ENCODE results near the gene FAM72A. TPM values are rescaled to one million over a fixed set of nuclear protein-coding genes. Genes with fewer than 3 reads are reported as not detected.
"Not testable (repeated sequence)": the region's sequence is repeated elsewhere in the genome, so short reads cannot be mapped to it uniquely, and the experiment has no call there.

FAM72A gene
- 3.9 and 4.2 TPM in 2 replicates for total RNA-seq

GRCh38 chr1:206202789-206203363 lies at the start of gene FAM72A:
FAM72A (minus strand) TSS chr1:206202839; CDS start chr1:206202025, 814 bp downstream.
- DNase-seq (ENCODE audit: low read depth in 2 of 2) = peak; percentile 100

GRCh38 chr1:206250953-206251681 lies 48.5 kb upstream of the FAM72A start:
- DNase-seq (ENCODE audit: low read depth in 2 of 2) = not testable (repeated sequence)

DNA sequence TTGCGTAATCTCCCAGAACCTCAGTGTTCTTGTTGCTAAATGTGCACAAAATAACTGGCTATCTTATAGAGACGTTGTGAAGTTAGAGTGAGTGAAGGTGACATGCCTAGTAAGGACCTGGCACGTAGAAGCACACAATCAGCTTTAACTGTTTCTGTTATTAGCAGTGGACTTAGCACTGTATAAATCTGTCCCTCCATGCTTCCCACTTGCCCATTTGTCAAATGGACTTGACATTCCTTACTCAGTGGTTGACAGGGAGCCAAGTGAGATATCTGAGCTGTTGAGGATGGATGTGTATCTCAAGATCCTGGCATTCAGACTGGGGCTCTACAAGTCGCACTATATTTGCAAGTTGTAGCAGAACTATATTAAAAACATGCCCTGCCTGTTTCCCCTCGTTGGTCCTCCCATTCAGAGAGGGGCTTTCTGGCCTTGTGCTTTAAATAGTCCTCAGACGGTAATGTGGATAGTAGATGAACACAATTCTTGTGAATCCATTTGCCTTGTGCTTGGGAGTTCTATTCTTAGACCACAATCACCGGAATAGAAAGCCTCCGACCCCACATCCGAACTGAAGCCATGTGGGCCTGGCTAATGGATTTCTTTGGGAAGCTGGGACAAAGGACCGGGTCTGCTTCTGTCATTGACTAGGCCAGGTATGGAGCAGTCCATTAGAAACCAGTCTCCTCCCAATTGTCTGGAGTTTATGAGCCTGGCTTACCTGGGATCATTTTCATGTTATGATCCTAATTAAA lies 43.7 kb upstream of the FAM72A start:
- DNase-seq (ENCODE audit: low read depth in 2 of 2) = not testable (repeated sequence)

DNA sequence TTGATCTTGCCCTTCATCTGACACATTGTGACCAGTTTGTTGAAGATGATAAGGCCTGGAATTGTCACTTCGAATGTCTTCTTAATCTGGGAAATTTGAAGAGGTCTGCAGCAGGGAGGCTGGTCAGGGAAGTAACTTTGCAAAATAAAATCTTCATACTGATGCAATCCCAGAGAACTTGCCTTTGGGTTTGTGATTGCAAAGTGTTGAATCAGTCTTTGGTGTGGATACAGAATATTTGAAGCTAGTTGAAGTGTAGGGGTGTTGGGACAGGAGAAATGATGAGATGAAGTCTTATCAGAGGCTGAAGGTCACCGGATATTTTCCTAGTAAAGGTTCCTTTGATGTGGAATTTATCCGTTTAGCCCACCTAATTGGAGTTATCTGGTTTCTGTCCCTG lies 42.8 kb upstream of the FAM72A start:
- not testable (repeated sequence) for DNase-seq (ENCODE audit: low read depth in 2 of 2)

DNA sequence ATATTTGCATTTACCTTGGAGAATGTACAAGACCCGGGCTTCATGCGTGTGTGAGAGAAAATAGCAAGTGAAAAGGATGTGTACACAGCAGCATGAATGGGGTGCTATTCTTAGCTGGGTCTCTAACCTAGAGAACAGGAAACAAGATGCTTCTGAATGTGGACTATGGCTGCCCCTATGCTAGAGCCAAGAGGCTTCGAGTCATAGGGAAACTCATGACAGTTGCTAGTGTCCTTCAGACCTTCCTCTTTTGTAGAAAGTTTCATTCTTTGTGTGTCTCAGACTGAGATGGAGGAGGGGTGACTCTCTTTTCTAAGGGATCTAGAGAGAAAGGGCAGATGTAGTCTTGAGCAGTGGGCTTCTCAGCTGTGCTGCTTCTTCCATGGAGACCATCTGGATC lies 40.7 kb upstream of the FAM72A start:
- DNase-seq (ENCODE audit: low read depth in 2 of 2) = peak in 1 of 2 donors; percentile 28

DNA sequence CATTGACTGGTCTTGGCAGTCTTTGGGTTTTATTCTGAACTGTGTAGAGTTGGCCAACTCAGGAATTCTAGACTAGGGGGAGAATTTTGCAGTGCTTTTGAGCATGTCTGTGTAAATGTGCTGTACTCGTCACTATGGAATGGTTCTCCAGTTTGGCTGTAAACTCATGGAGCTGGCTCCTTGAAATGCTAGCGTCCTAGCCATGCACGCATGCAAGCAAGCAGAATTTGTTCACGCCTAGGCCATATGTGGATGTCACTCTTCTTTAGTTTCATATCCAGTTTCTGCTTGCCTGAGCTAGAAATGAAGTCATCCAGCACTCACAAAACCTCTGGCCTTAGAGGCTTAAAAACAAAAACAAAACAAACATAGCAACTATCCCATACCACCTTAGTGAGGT lies 37.6 kb upstream of the FAM72A start:
- not testable (repeated sequence) for DNase-seq (ENCODE audit: low read depth in 2 of 2)

- DNase-seq (ENCODE audit: low read depth in 2 of 2) = not testable (repeated sequence)
Measured at GRCh38 chr1:206235190-206235589, 32.6 kb upstream of the FAM72A start.

DNA sequence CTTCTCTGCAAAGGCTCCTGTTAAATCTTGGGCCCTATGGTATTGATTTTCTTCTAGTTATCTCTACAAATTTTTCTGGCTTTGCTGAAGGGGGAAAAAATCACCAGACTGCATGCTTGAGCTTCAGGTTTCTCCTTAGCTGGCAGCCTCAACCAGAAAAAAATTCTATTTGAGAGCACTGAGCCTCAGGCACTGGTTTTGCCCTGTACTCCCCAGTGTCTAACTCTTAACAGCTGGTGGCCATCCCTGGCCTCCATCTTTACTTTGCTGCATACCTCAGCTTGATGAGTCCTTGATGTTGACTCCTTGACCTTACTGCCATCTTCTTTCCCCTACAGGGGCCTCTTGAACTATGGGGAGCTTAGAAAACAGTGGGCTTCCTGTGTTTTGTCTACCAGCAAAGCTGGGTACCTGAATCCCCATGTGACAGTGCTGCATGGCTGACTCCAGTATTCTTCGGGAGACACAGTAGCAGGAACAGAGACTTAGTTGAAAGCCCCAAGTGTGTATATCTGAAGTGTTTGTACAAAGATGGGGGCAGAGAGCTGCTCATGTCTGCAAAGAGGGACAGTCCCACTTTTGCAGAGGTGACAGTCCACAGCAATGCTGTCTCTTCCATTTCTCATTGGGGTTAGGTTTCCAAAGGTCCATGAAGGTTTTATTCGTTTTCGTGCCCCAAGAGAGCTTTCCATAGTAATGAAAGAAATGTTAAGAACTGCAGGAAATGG lies 31.7 kb upstream of the FAM72A start:
- DNase-seq (ENCODE audit: low read depth in 2 of 2) = not testable (repeated sequence)

DNA sequence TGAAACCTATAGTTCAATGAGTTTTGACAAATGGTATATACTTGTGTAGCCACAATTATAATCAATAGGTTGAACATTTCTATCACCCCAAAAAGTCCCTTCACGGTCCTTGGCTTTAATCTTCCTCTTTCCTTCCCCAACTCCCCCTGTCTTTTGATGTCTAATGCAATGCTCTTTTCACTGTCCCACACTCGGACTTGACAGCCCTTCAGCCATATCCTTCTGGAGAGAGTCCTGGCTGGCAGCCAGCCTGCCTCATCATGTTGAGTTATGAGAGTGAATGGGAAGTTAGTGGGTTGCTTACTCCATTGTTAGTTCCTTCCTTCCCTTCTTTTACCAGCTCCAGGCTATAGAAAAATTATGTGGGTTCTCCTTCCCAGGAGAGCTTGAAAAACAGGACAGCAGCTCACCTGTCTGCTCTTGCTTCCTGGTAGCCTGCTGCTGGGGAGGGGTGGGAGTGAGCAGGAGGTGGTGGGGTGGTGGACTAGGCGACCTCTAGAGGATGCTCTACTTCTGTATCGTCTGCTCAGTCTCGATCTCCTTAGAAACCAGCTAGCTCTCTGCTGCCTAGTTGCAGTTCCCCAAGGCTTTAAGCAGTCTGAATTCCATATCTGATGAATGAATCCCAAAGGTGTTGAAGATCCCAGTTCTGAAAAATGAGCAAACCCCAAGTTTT lies 30.5 kb upstream of the FAM72A start:
- DNase-seq (ENCODE audit: low read depth in 2 of 2) = not testable (repeated sequence)

- DNase-seq (ENCODE audit: low read depth in 2 of 2) = peak in 1 of 2 donors; percentile 35
Measured at GRCh38 chr1:206231989-206232388, 29.4 kb upstream of the FAM72A start.

- not testable (repeated sequence) for DNase-seq (ENCODE audit: low read depth in 2 of 2)
Measured at GRCh38 chr1:206229286-206229685, 26.6 kb upstream of the FAM72A start.

DNA sequence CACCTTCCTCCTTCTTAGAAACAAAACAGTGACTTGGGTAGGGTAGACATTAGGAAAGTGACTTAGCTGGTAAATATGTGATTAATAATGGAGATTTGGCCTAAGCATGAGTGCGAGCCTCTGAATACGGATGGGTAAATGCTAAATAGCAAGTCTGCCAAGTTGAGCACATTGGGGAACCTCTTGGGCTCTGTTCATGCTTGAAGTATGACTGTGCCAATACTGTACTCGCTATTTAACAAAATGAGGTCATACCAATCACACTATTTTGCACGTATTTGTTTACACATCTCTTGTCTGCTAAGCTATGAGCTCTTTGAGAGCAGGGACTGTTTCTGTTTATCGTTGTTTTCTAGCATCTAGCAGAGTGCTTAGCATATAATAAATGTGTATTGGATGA lies 24.2 kb upstream of the FAM72A start:
- not testable (repeated sequence) for DNase-seq (ENCODE audit: low read depth in 2 of 2)

DNA sequence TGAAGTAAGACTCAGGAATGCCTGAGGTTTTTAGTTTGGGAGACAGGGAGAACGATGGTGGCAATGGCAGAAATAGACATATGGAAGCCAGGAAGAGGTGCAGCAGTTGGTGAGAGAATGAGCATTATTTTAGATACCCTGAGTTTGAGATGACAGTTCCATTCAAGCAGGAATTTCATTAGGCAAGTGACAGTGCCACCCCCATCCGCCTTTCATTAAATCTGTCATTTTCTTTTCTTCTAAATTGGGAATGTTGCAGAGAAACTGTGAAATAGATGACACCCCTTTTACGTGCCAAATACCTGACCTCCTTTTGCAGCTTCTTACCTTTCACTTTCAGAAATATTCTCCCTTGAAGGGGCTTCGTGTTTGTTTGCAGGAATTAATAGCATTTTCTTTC lies 22.7 kb upstream of the FAM72A start:
- not testable (repeated sequence) for DNase-seq (ENCODE audit: low read depth in 2 of 2)

GRCh38 chr1:206224190-206224776 lies 21.6 kb upstream of the FAM72A start:
- DNase-seq (ENCODE audit: low read depth in 2 of 2) = not testable (repeated sequence)

- not testable (repeated sequence) for DNase-seq (ENCODE audit: low read depth in 2 of 2)
Measured at GRCh38 chr1:206221585-206221984, 18.9 kb upstream of the FAM72A start.

GRCh38 chr1:206220332-206221000 lies 17.8 kb upstream of the FAM72A start:
- DNase-seq (ENCODE audit: low read depth in 2 of 2) = not testable (repeated sequence)

- DNase-seq (ENCODE audit: low read depth in 2 of 2) = not testable (repeated sequence)
Measured at GRCh38 chr1:206219514-206220331, 17.1 kb upstream of the FAM72A start.

GRCh38 chr1:206218765-206219164 lies 16.1 kb upstream of the FAM72A start:
- DNase-seq (ENCODE audit: low read depth in 2 of 2) = not testable (repeated sequence)

GRCh38 chr1:206218285-206218684 lies 15.6 kb upstream of the FAM72A start:
- DNase-seq (ENCODE audit: low read depth in 2 of 2) = not testable (repeated sequence)
